H9 (cell line): Measurements from ENCODE around the gene ACBD7. TPM values are rescaled to one million over a fixed set of nuclear protein-coding genes. Genes with fewer than 3 reads are reported as not detected.

Experiments used
- DNase-seq: peaks from one replicate; pipeline ENCODE4 v3.0.0-alpha.2; 2017
- H2AFZ ChIP-seq: one replicate; pipeline ENCODE4 v1.6.1; 2013; ENCODE audit warnings: mild to moderate bottlenecking, low read length, control low read depth, moderate library complexity
- H2AK5ac ChIP-seq: 2 replicates; pipeline ENCODE4 v1.6.1; 2013; ENCODE audit warnings: low read length, control low read depth, mixed read lengths; ENCODE audit not compliant: insufficient read length
- H2BK120ac ChIP-seq: one replicate; pipeline ENCODE4 v1.6.1; 2013; ENCODE audit warnings: low read depth, mild to moderate bottlenecking, low read length, control low read depth, inconsistent platforms; ENCODE audit not compliant: poor library complexity, severe bottlenecking
- H2BK12ac ChIP-seq: 2 replicates; pipeline ENCODE4 v1.6.1; 2013; ENCODE audit warnings: low read length, control low read depth, mixed read lengths, low read depth; ENCODE audit not compliant: insufficient read length
- H2BK15ac ChIP-seq: 2 replicates; pipeline ENCODE4 v1.6.1; 2013; ENCODE audit warnings: low read depth, low read length, control low read depth
- H2BK20ac ChIP-seq: one replicate; pipeline ENCODE4 v1.6.1; 2013; ENCODE audit warnings: low read depth, mild to moderate bottlenecking, low read length, control low read depth, inconsistent platforms; ENCODE audit not compliant: poor library complexity, severe bottlenecking
- H2BK5ac ChIP-seq: 2 replicates; pipeline ENCODE4 v1.6.1; 2013; ENCODE audit warnings: low read length, control low read depth, mixed read lengths; ENCODE audit not compliant: insufficient read length
- H3K14ac ChIP-seq: 2 replicates; pipeline ENCODE4 v1.6.1; 2013; ENCODE audit warnings: low read length, control low read depth; ENCODE audit not compliant: insufficient read depth
- H3K18ac ChIP-seq: 2 replicates; pipeline ENCODE4 v1.6.1; 2013; ENCODE audit warnings: low read depth, mild to moderate bottlenecking, mixed read lengths, low read length, control low read depth; ENCODE audit not compliant: insufficient read length
- H3K23ac ChIP-seq: 2 replicates; pipeline ENCODE4 v1.6.1; 2013; ENCODE audit warnings: low read length, control low read depth, mixed read lengths, low read depth; ENCODE audit not compliant: insufficient read length
- H3K23me2 ChIP-seq: 2 replicates; pipeline ENCODE4 v1.6.1; 2013; ENCODE audit warnings: low read depth, mild to moderate bottlenecking, mixed read lengths, low read length, control low read depth; ENCODE audit not compliant: insufficient read length, poor library complexity, severe bottlenecking
- H3K27ac ChIP-seq: 2 replicates; pipeline ENCODE4 v1.5.1; 2013; ENCODE audit warnings: low read length, control low read depth, mixed read lengths, low read depth; ENCODE audit not compliant: insufficient read length
- H3K27me3 ChIP-seq: 2 replicates; pipeline ENCODE4 v1.6.1; 2013; ENCODE audit warnings: low read length, control low read depth, inconsistent platforms; ENCODE audit not compliant: insufficient read depth
- H3K4ac ChIP-seq: 2 replicates; pipeline ENCODE4 v1.6.1; 2013; ENCODE audit warnings: low read depth, mild to moderate bottlenecking, control low read depth, inconsistent platforms, low read length, moderate library complexity
- H3K4me1 ChIP-seq: 2 replicates; pipeline ENCODE4 v1.6.1; 2013; ENCODE audit warnings: low read length, control low read depth, inconsistent platforms; ENCODE audit not compliant: insufficient read depth
- H3K4me2 ChIP-seq: 2 replicates; pipeline ENCODE4 v1.6.1; 2013; ENCODE audit warnings: low read length, control low read depth, mixed read lengths; ENCODE audit not compliant: insufficient read length, insufficient read depth
- H3K56ac ChIP-seq: 2 replicates; pipeline ENCODE4 v1.6.1; 2013; ENCODE audit warnings: low read depth, mild to moderate bottlenecking, mixed read lengths, low read length, control low read depth; ENCODE audit not compliant: insufficient read length
- H3K79me1 ChIP-seq: 2 replicates; pipeline ENCODE4 v1.6.1; 2013; ENCODE audit warnings: low read depth, mild to moderate bottlenecking, moderate library complexity, low read length, control low read depth, inconsistent platforms; ENCODE audit not compliant: insufficient read depth, poor library complexity, severe bottlenecking
- H3K79me2 ChIP-seq: 2 replicates; pipeline ENCODE4 v1.6.1; 2013; ENCODE audit warnings: low read length, control low read depth, inconsistent platforms; ENCODE audit not compliant: insufficient read depth
- H3K9ac ChIP-seq: 2 replicates; pipeline ENCODE4 v1.6.1; 2013; ENCODE audit warnings: low read length, control low read depth, mixed read lengths; ENCODE audit not compliant: insufficient read length; ENCODE audit errors: extremely low read depth
- H3K9me3 ChIP-seq: one replicate; pipeline ENCODE4 v1.6.1; 2013; ENCODE audit warnings: low read depth, low read length, inconsistent platforms; ENCODE audit not compliant: control insufficient read depth
- H3T11ph ChIP-seq: one replicate; pipeline ENCODE4 v1.6.1; 2013; ENCODE audit warnings: mild to moderate bottlenecking, low read length, control low read depth, inconsistent platforms
- H4K20me1 ChIP-seq: one replicate; pipeline ENCODE4 v1.6.1; 2013; ENCODE audit not compliant: control insufficient read depth, insufficient read length, insufficient read depth
- H4K5ac ChIP-seq: 2 replicates; pipeline ENCODE4 v1.6.1; 2013; ENCODE audit warnings: low read depth, mild to moderate bottlenecking, mixed read lengths, low read length, control low read depth; ENCODE audit not compliant: insufficient read length
- H4K8ac ChIP-seq: replicated peaks from 2 replicates; pipeline ENCODE4 v1.6.1; 2013; ENCODE audit warnings: low read length, control low read depth, mixed read lengths, low read depth; ENCODE audit not compliant: insufficient read length
- H4K91ac ChIP-seq: 2 replicates; pipeline ENCODE4 v1.6.1; 2013; ENCODE audit warnings: low read depth, mild to moderate bottlenecking, moderate library complexity, mixed read lengths, low read length, control low read depth; ENCODE audit not compliant: insufficient read length
- H3K27ac Mint-ChIP-seq, 3 experiments: 2 replicates in 2 of 3; 3 replicates in 1 of 3; pipeline ENCODE4 v1.8.0; 2020 to 2021; ENCODE audit warnings: mixed read lengths in 3 of 3, mild to moderate bottlenecking in 1 of 3, moderate library complexity in 1 of 3
- H3K27me3 Mint-ChIP-seq: 2 replicates; pipeline ENCODE4 v1.8.0; 2021; ENCODE audit warnings: low read depth, mild to moderate bottlenecking, moderate library complexity, mixed read lengths
- H3K36me3 Mint-ChIP-seq, 3 experiments: 2 replicates in 2 of 3; 3 replicates in 1 of 3; pipeline ENCODE4 v1.8.0; 2020 to 2021; ENCODE audit warnings: low read depth in 3 of 3, mixed read lengths in 3 of 3; ENCODE audit not compliant: insufficient read depth in 1 of 3
- H3K4me1 Mint-ChIP-seq, 2 experiments: 2 replicates each; pipeline ENCODE4 v1.8.0; 2020; ENCODE audit warnings: mixed read lengths in 2 of 2
- H3K4me3 Mint-ChIP-seq, 2 experiments: 2 replicates in 1 of 2; 3 replicates in 1 of 2; pipeline ENCODE4 v1.8.0; 2020 to 2021; ENCODE audit warnings: mild to moderate bottlenecking in 2 of 2, mixed read lengths in 2 of 2, moderate library complexity in 1 of 2
- H3K9me3 Mint-ChIP-seq, 2 experiments: 2 replicates in 1 of 2; 3 replicates in 1 of 2; pipeline ENCODE4 v1.8.0; 2020; ENCODE audit warnings: mild to moderate bottlenecking in 2 of 2, mixed read lengths in 2 of 2, moderate library complexity in 1 of 2
- WGBS: extraction: QIAGEN DNeasy Blood & Tissue Kit; methylation state at CpG from one replicate; pipeline ENCODE4 v1.1.7; 2013; ENCODE audit warnings: missing lambda C conversion rate, low lambda C conversion rate, mixed read lengths; ENCODE audit not compliant: insufficient read length; ENCODE audit errors: extremely low coverage; 5-methylcytosine and 5-hydroxymethylcytosine counted together
- total RNA-seq: library from RNA; stranded (reverse); gene quantifications from 2 replicates; pipeline ENCODE4 v1.2.1, GENCODE V29; 2021
- TF ChIP-seq, protein P1 (sequence below): fragments of 200-600 bp; sonication (generic); conservative IDR thresholded peaks from 3 replicates; pipeline ENCODE4 v1.8.0; 2021; ENCODE audit warnings: antibody characterized with exemption, mild to moderate bottlenecking

ACBD7 gene
- total RNA-seq, 1 experiment from 2014 or later: 25.0 TPM

GRCh38 chr10:15038416-15038815, 50.2 kb downstream of the ACBD7 start:
- no peak overlapping the region for H3T11ph ChIP-seq
- H3K9ac ChIP-seq: no peak overlapping the region
- Mint-ChIP-seq H3K4me1 (peaks cover 10 to 11% of the 10 kb centered on the region in 2 experiments), H3K27ac (0 out of 7 replicates have a peak overlapping the region, but pooled peaks of 1 of the 3 experiments have one; percentile 17), H3K9me3 (peaks cover 0 to 3% of the 10 kb centered on the region in 2 experiments; a peak in 2 of 5 replicates), H3K4me3 (no peak overlapping the region), H3K27me3 (no peaks in the 10 kb centered on the region; the same call in 1 of the 2 replicates), H3K36me3 (no peaks in the 10 kb centered on the region; a peak in 2 of 7 replicates)
- WGBS: no CpG with 5 or more reads among the region's 10 CpGs
- no peak overlapping the region for H3K4ac ChIP-seq
- H4K20me1 ChIP-seq: no peaks in the 10 kb centered on the region
- H3K4me2 ChIP-seq: no peak overlapping the region
- H3K56ac ChIP-seq: no peak overlapping the region
- H3K23ac ChIP-seq: no peak overlapping the region
- H3K23me2 ChIP-seq: no peaks in the 10 kb centered on the region
- H2BK5ac ChIP-seq: no peak overlapping the region
- no peak overlapping the region for H2BK15ac ChIP-seq
- no peak for DNase-seq
- H2AK5ac ChIP-seq: no peak overlapping the region
- no peak overlapping the region for H4K5ac ChIP-seq
- H3K27me3 ChIP-seq: no peaks in the 10 kb centered on the region
- H2BK120ac ChIP-seq: no peak overlapping the region
- H2BK12ac ChIP-seq: no peak overlapping the region
- no peak overlapping the region for H4K8ac ChIP-seq
- TF ChIP-seq, protein P1, sequence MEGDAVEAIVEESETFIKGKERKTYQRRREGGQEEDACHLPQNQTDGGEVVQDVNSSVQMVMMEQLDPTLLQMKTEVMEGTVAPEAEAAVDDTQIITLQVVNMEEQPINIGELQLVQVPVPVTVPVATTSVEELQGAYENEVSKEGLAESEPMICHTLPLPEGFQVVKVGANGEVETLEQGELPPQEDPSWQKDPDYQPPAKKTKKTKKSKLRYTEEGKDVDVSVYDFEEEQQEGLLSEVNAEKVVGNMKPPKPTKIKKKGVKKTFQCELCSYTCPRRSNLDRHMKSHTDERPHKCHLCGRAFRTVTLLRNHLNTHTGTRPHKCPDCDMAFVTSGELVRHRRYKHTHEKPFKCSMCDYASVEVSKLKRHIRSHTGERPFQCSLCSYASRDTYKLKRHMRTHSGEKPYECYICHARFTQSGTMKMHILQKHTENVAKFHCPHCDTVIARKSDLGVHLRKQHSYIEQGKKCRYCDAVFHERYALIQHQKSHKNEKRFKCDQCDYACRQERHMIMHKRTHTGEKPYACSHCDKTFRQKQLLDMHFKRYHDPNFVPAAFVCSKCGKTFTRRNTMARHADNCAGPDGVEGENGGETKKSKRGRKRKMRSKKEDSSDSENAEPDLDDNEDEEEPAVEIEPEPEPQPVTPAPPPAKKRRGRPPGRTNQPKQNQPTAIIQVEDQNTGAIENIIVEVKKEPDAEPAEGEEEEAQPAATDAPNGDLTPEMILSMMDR: no peak
- H2AFZ ChIP-seq: no peak overlapping the region
- H2BK20ac ChIP-seq: no peak overlapping the region
- no peak overlapping the region for H4K91ac ChIP-seq
- no peaks in the 10 kb centered on the region for H3K79me1 ChIP-seq
- H3K27ac ChIP-seq: no peak overlapping the region
- H3K14ac ChIP-seq: no peak overlapping the region
- no peaks in the 10 kb centered on the region for H3K9me3 ChIP-seq
- no peaks in the 10 kb centered on the region; the same call in 1 of the 2 replicates for H3K4me1 ChIP-seq
- no peak overlapping the region for H3K18ac ChIP-seq
- H3K79me2 ChIP-seq: no peaks in the 10 kb centered on the region
